HL-60 (cell line): ENCODE results near the gene SGSM1.

Experiments
- DNase-seq, 2 experiments: peaks; one replicate each; pipeline ENCODE4 v3.0.0-alpha.2; 2010 to 2020; ENCODE audit warnings: low read depth in 1 of 2, low spot score in 1 of 2
- H3K27ac ChIP-seq: fragments of 250-450 bp; sonication (Bioruptor Pico); replicated peaks from 2 replicates; pipeline ENCODE4 v1.5.1; 2020; ENCODE audit warnings: mild to moderate bottlenecking, moderate library complexity
- H3K27me3 ChIP-seq: fragments of 250-450 bp; sonication (Bioruptor Pico); 2 replicates; pipeline ENCODE4 v1.5.1; 2021; ENCODE audit warnings: mild to moderate bottlenecking, moderate library complexity; ENCODE audit not compliant: insufficient read depth, poor library complexity, severe bottlenecking
- H3K4me3 ChIP-seq: replicated peaks from 2 replicates; pipeline ENCODE4 v1.5.1; 2011; ENCODE audit warnings: mild to moderate bottlenecking, control low read depth, low read length; ENCODE audit not compliant: insufficient read depth
- CTCF ChIP-seq: IDR thresholded peaks from one replicate; pipeline ENCODE4 v1.5.1; 2011; ENCODE audit warnings: low read length, control low read depth, inconsistent platforms; ENCODE audit not compliant: insufficient read depth
- GABPA ChIP-seq: IDR thresholded peaks from 2 replicates; pipeline ENCODE4 v1.6.1; 2012; ENCODE audit warnings: low read depth
- POLR2AphosphoS5 ChIP-seq: IDR thresholded peaks from 2 replicates; pipeline ENCODE4 v1.6.1; 2012; ENCODE audit warnings: low read depth
- REST ChIP-seq: IDR thresholded peaks from 2 replicates; pipeline ENCODE4 v1.6.1; 2012; ENCODE audit warnings: low read depth; ENCODE audit not compliant: insufficient replicate concordance
- SPI1 ChIP-seq: IDR thresholded peaks from 2 replicates; pipeline ENCODE4 v1.6.1; 2012; ENCODE audit warnings: low read depth, mild to moderate bottlenecking, borderline replicate concordance

Gene SGSM1

GRCh38 chr22:24972369-24972768 is 166.4 kb downstream of the SGSM1 start:
- Histone ChIP-seq H3K27me3 (no peaks in the 10 kb centered on the region), H3K4me3 (no peak overlapping the region), H3K27ac (no peak overlapping the region)
- no peak for DNase-seq
- TF ChIP-seq GABPA (no peak), CTCF (no peak), REST (no peak), SPI1 (no peak), POLR2AphosphoS5 (no peak)

- no peaks in the 10 kb centered on the region for H3K27me3 ChIP-seq
- H3K4me3 ChIP-seq = no peak overlapping the region
- DNase-seq = no peak
- H3K27ac ChIP-seq = no peak overlapping the region
- TF ChIP-seq POLR2AphosphoS5 = no peak
- no peak for TF ChIP-seq CTCF
- TF ChIP-seq SPI1 = no peak
These were observed 167.9 kb downstream of the SGSM1 start for GRCh38 chr22:24973872-24974271.

- Histone ChIP-seq H3K27ac (no peak overlapping the region), H3K27me3 (no peaks in the 10 kb centered on the region), H3K4me3 (no peak overlapping the region)
- no peak for DNase-seq
- TF ChIP-seq GABPA = no peak
- TF ChIP-seq POLR2AphosphoS5 = no peak
- no peak for TF ChIP-seq REST
- no peak for TF ChIP-seq SPI1
- TF ChIP-seq CTCF = no peak
These were observed 169.2 kb downstream of the SGSM1 start for GRCh38 chr22:24975125-24975640.

GRCh38 chr22:24975813-24976341 is 169.9 kb downstream of the SGSM1 start:
- no peak overlapping the region for H3K27ac ChIP-seq
- DNase-seq = no peak
- no peak overlapping the region for H3K4me3 ChIP-seq
- H3K27me3 ChIP-seq = no peaks in the 10 kb centered on the region
- TF ChIP-seq SPI1 (no peak), POLR2AphosphoS5 (no peak), CTCF (no peak), GABPA (no peak), REST (no peak)
